ACHN (cell line): ENCODE measurements around the gene PKN1.
A peak's percentile ranks its signal among the peaks of the same experiment; 100 is the strongest.
"Not testable (repeated sequence)": the region's sequence is repeated elsewhere in the genome, so short reads cannot be mapped to it uniquely, and the experiment has no call there.

ENCODE experiments used
- DNase-seq: peaks from one replicate; pipeline ENCODE4 v3.0.0-alpha.2; 2015
- in situ Hi-C: cut with HindIII; loops from 2 replicates; pipeline ENCODE4 v1.10.0; 2017; ENCODE audit warnings: low sequenced_read_pairs, low pct_ligation_motif_present, low pct_unique_long_range_greater_than_20kb

PKN1 gene

DNA sequence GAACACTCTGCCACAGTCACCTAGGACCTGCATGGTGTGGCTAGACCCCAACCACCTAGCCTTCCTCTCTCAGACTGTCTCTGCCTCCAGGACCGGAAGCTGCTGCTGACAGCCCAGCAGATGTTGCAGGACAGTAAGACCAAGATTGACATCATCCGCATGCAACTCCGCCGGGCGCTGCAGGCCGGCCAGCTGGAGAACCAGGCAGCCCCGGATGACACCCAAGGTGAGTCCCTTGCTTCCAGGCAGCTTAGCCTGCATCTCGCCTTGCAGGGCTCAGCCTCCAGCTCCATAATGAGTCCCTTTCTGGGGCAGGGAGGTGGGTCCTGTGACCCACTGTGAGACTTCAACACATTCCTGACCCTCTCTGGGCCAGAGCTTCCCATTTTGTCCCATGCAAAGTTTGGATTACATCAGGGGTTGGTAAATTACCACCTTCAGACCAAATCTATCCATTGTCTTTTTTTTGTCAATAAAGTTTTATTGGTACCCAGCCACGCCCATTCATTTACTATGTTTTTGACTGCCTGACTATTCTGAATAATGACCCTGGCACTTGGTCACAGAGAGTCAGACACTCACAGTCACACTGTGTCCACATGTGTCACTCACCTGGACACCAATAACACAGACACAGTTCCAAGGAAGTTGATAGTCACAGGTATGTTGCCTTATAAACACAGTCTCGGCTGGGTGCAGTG is 13.4 kb downstream of the PKN1 start:
- no peak for DNase-seq
- in situ Hi-C loops, result no loop called here

- in situ Hi-C loops, result no loop called here
These were observed 16.2 kb downstream of the PKN1 start for GRCh38 chr19:14449321-14449720.

DNA sequence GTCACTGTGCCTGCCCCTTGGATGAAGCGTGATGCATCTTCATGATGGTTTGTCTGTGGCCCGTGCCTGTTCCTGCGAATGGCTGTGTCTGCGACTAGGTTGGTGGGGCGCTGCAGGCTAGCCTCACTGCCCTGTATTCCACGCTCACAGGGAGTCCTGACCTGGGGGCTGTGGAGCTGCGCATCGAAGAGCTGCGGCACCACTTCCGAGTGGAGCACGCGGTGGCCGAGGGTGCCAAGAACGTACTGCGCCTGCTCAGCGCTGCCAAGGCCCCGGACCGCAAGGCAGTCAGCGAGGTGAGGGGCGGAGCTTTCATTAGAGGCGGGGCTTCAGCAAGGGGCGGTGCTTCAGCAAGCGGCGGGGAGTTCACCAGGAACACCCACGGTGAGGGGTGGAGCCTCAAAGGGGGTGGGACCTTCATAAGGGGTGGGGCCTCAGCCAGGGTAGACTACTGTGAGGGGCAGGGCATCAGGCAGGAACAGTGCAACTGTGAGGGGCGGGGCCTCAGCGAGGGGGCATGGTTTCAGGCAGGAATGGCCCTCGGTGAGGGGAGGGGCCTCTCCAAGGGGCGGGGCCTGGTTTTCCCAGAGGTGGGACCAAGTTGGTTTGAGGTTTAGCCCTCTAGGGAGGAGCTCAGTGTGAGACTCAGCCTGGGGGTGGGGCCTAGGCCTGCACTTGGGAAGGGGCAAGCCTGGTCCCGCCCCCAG is 17.2 kb downstream of the PKN1 start:
- DNase-seq, result peak; percentile 56
- in situ Hi-C loops, result no loop called here

More at GRCh38 chr19:14449321-14449720, 16.2 kb downstream of the PKN1 start:
- no peak for DNase-seq

- in situ Hi-C loops, result no loop called here
- DNase-seq, result no peak
These were observed 17.8 kb downstream of the PKN1 start for GRCh38 chr19:14450876-14451275.

- DNase-seq, in situ Hi-C loops: not testable (repeated sequence)
These were observed 19.2 kb downstream of the PKN1 start for GRCh38 chr19:14452303-14452702.

DNA sequence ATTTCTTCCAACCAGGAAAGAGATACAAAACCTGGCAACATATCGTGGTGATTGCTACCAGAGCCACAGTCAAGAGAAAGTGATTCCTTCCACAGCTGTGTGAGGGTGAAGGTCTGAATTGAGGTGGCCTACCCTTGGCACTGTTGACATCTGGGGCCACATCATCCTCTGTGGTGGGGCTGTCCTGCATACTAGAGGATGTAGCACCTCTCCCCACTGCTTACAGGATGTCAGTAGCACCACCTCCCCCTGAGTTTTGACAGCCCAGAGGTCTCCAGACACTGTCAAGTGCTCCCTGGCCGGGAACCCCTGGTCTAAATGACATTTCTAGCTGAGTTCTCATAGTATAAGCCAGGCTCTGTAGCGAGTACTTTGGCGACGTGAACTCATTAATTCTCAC is 26.6 kb downstream of the PKN1 start:
- no peak for DNase-seq
- in situ Hi-C loops, result no loop called here

- in situ Hi-C loops, result no loop called here
- no peak for DNase-seq
These were observed 27.8 kb downstream of the PKN1 start for GRCh38 chr19:14460935-14461334.

- in situ Hi-C loops, DNase-seq: not testable (repeated sequence)
These were observed 29.3 kb downstream of the PKN1 start for GRCh38 chr19:14462401-14462800.

DNA sequence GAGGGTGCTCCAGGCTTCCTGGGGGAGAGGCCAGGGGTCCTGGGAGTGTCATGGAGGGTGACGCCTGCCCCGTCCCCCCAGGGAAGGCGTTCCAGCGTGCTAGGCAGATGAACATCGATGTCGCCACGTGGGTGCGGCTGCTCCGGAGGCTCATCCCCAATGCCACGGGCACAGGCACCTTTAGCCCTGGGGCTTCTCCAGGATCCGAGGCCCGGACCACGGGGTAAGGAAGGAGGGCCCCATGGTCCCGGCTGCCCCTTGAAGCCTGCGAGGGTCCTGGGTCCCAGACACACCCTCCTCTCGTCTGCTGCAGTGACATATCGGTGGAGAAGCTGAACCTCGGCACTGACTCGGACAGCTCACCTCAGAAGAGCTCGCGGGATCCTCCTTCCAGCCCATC is 30.6 kb downstream of the PKN1 start:
- DNase-seq, result no peak
- in situ Hi-C loops, result no loop called here

DNA sequence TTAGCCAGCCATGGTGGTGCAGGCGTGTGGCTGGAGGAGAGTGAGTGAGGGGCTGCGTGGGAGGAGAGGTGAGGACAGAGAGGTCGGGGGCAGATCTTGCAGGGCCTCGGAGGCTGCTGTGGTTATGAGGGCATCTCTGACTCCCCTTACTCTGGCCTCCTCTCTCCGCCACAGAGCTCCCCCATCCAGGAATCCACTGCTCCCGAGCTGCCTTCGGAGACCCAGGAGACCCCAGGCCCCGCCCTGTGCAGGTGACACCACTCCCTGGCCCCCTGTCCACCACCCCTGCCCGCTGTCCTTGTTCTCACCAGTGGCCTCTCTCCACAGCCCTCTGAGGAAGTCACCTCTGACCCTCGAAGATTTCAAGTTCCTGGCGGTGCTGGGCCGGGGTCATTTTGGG is 34.3 kb downstream of the PKN1 start:
- in situ Hi-C loops, result no loop called here
- DNase-seq, result no peak

DNA sequence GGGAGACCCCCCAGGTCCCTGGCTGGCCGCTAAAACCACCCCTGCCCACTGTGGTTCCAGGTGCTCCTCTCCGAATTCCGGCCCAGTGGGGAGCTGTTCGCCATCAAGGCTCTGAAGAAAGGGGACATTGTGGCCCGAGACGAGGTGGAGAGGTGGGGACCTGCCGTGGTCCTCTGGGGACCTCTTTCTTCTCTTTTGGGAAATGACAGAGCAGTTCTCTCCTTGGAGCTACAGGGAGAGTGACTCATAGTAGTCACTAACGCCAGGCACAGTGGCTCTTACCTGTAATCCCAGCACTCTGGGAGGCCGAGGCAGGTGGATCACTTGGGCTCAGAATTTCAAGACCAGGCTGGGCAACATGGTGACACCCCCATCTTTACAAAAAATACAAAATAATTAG is 34.7 kb downstream of the PKN1 start:
- in situ Hi-C loops, result no loop called here
- no peak for DNase-seq

DNA sequence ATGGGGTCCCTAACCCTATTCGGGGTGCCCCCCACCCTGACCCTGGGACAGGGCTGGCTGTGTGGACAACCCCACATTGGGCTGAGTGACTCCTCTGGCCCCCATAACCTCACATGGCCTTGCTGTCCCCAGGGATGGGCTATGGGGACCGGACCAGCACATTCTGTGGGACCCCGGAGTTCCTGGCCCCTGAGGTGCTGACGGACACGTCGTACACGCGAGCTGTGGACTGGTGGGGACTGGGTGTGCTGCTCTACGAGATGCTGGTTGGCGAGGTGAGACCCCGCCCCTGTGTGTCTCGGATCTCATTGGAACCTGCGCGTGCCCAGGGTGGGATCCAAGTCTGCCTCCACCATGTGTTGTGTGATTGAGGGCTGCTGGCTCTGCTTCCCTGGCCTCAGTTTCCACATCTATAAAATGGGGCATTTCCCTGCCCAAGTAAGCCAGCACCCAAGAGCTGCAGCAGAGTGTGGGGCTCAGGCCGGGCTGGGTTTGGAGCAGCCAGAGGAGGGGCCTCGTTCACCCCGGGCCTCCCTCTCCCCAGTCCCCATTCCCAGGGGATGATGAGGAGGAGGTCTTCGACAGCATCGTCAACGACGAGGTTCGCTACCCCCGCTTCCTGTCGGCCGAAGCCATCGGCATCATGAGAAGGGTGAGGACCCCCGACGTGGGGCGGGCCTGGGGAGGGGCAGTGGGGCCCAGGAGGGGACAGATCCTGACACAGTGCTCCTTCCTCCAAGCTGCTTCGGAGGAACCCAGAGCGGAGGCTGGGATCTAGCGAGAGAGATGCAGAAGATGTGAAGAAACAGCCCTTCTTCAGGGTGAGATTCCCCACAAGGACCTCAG is 37.1 kb downstream of the PKN1 start:
- DNase-seq, result no peak
- in situ Hi-C loops, result no loop called here

DNA sequence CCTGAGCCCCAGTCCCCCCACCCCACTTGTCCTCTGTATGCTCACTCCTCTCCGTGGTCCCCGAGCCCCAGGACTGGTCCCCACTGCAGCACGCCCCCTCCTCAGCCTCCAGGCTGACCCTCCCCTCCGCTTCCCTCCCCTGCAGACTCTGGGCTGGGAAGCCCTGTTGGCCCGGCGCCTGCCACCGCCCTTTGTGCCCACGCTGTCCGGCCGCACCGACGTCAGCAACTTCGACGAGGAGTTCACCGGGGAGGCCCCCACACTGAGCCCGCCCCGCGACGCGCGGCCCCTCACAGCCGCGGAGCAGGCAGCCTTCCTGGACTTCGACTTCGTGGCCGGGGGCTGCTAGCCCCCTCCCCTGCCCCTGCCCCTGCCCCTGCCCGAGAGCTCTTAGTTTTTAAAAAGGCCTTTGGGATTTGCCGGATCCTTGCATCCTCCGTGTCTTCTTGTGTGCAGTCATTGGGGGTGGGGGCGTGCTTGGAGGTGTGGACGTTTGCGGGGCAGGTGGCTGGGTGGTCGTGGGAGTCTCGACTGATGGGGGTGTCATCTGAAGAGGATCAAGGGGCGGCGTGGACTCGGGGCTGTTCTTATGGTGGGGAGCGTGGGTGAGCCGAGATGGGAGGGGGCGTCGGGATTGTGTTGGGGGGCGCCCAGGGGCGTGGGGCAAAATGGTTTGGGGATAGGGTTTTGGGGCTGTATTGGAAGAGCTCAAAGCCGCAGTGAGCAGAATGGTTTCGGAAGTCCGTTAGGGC is 38.5 kb downstream of the PKN1 start:
- no peak for DNase-seq
- in situ Hi-C loops, result no loop called here

GRCh38 chr19:14472202-14472938 is 39.3 kb downstream of the PKN1 start:
- in situ Hi-C loops, result no loop called here
- peak; percentile 48 for DNase-seq

- in situ Hi-C loops, result no loop called here
- DNase-seq, result no peak
These were observed 40.2 kb downstream of the PKN1 start for GRCh38 chr19:14473073-14473977.

DNA sequence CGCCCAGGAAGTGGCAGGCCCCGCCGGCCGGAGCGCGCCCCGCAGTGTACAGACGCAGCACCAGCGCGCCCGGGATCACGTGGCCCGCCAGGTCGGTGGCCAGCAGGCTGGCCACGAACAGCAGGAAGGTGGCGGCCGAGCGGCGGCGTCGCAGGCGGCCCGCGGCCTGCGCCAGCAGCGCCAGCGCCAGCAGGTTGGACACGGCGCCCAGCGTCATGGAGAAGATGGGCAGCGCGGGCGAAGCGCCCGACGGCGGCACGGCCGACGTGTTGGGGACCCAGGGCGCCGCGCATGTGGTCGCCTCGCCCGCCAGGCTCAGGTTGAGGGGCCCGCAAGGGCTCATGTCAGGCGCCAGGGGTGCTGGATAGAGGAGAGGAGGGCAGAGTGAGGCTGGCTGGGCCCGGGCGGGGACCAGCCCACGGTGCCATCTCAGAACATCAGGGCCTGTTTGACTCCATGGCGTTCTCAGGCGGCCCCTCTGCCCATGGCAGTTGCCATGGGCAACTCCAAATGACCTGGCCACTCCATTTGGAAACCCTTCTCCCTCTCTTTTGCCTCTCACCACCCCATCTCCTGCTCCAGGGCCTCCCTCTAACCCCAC is 41.0 kb downstream of the PKN1 start:
- no peak for DNase-seq
- in situ Hi-C loops, result no loop called here

- in situ Hi-C loops, result no loop called here
- no peak for DNase-seq
These were observed 41.7 kb downstream of the PKN1 start for GRCh38 chr19:14474827-14475226.
